ENCODE measurements around the gene RAG1. TPM values are rescaled to one million over a fixed set of nuclear protein-coding genes. Genes with fewer than 3 reads are reported as not detected.

The RAG1 gene
- polyA plus RNA-seq, 1 donor (not counting 4 experiments of a cell fraction or from before 2014, with no cell fraction given) = 1.3 TPM

GRCh38 chr11:36591433-36591832 lies 23.6 kb downstream of the RAG1 start:
- Histone ChIP-seq H3K4me2 (ENCODE audit: control insufficient read depth, extremely low read depth, insufficient read depth, low read depth, low read length) (no peak overlapping the region), H4K20me1 (ENCODE audit: control insufficient read depth, extremely low read depth, insufficient read depth, low read length) (no peaks in the 10 kb centered on the region), H3K9me1 (ENCODE audit: control insufficient read depth, extremely low read depth, insufficient read depth, low read length) (no peaks in the 10 kb centered on the region), H3K9me3 (ENCODE audit: control insufficient read depth, low read depth, low read length) (no peaks in the 10 kb centered on the region), H3K79me2 (ENCODE audit: control insufficient read depth, insufficient read depth, low read length) (no peaks in the 10 kb centered on the region), H3K9ac (ENCODE audit: control insufficient read depth, extremely low read depth, insufficient read depth, low read length) (no peak overlapping the region), H3K36me3 (ENCODE audit: control insufficient read depth in 2 of 2, extremely low read depth in 1 of 2, insufficient read depth in 2 of 2, low read length in 2 of 2) (no peaks in the 10 kb centered on the region), H3K27me3 (ENCODE audit: control insufficient read depth, extremely low read depth, insufficient read depth, low read length) (no peaks in the 10 kb centered on the region), H3K27ac (ENCODE audit: control insufficient read depth, insufficient read depth, low read length) (no peak overlapping the region), H2AFZ (ENCODE audit: control insufficient read depth, low read length) (no peak overlapping the region), H3K4me3 (ENCODE audit: control insufficient read depth in 2 of 3, extremely low read depth in 1 of 3, insufficient read depth in 2 of 3, low read depth in 1 of 3, low read length in 3 of 3) (no peak overlapping the region), H3K4me1 (ENCODE audit: control insufficient read depth, extremely low read depth, insufficient read depth, low read length) (peaks cover 3% of the 10 kb centered on the region)
- no peak for FAIRE-seq
- dilution Hi-C loops (cut with MboI; ENCODE audit: extremely low pct_ligation_motif_present, low sequenced_read_pairs) = no loop called here
- TF ChIP-seq EZH2 (IDR thresholded peaks at IDR 0.05; ENCODE audit: low read length) = no peak
- TF ChIP-seq, protein P1, sequence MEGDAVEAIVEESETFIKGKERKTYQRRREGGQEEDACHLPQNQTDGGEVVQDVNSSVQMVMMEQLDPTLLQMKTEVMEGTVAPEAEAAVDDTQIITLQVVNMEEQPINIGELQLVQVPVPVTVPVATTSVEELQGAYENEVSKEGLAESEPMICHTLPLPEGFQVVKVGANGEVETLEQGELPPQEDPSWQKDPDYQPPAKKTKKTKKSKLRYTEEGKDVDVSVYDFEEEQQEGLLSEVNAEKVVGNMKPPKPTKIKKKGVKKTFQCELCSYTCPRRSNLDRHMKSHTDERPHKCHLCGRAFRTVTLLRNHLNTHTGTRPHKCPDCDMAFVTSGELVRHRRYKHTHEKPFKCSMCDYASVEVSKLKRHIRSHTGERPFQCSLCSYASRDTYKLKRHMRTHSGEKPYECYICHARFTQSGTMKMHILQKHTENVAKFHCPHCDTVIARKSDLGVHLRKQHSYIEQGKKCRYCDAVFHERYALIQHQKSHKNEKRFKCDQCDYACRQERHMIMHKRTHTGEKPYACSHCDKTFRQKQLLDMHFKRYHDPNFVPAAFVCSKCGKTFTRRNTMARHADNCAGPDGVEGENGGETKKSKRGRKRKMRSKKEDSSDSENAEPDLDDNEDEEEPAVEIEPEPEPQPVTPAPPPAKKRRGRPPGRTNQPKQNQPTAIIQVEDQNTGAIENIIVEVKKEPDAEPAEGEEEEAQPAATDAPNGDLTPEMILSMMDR (optimal IDR thresholded peaks at IDR 0.05 in 1 of 3, IDR thresholded peaks at IDR 0.05 in 1 of 3, conservative IDR thresholded peaks at IDR 0.05 in 1 of 3; ENCODE audit: extremely low read depth in 1 of 3, insufficient read depth in 2 of 3, low read length in 3 of 3) = no peak
- DNase-seq (ENCODE audit: low read depth, low spot score) = no peak

GRCh38 chr11:36594316-36594989 lies 26.6 kb downstream of the RAG1 start, which contains the start of gene IFTAP:
Gene IFTAP, plus strand, starts transcription at chr11:36594502. Its CDS starts 15,602 bp downstream, at chr11:36610104.
- Histone ChIP-seq H3K4me3 (ENCODE audit: control insufficient read depth in 2 of 3, extremely low read depth in 1 of 3, insufficient read depth in 2 of 3, low read depth in 1 of 3, low read length in 3 of 3) (peak within 1 kb of the TSS; percentile 54 to 82 (median 76)), H3K4me2 (ENCODE audit: control insufficient read depth, extremely low read depth, insufficient read depth, low read depth, low read length) (peak within 1 kb of the TSS; percentile 78), H3K9me3 (ENCODE audit: control insufficient read depth, low read depth, low read length) (no peaks in the 10 kb centered on the region), H3K27me3 (ENCODE audit: control insufficient read depth, extremely low read depth, insufficient read depth, low read length) (no peaks in the 10 kb centered on the region), H3K9me1 (ENCODE audit: control insufficient read depth, extremely low read depth, insufficient read depth, low read length) (no peaks in the 10 kb centered on the region), H3K27ac (ENCODE audit: control insufficient read depth, insufficient read depth, low read length) (peak within 1 kb of the TSS; percentile 27), H2AFZ (ENCODE audit: control insufficient read depth, low read length) (peak within 1 kb of the TSS; percentile 95), H3K4me1 (ENCODE audit: control insufficient read depth, extremely low read depth, insufficient read depth, low read length) (peaks cover 3% of the 10 kb centered on the region), H4K20me1 (ENCODE audit: control insufficient read depth, extremely low read depth, insufficient read depth, low read length) (no peaks in the 10 kb centered on the region), H3K79me2 (ENCODE audit: control insufficient read depth, insufficient read depth, low read length) (no peaks in the 10 kb centered on the region), H3K36me3 (ENCODE audit: control insufficient read depth in 2 of 2, extremely low read depth in 1 of 2, insufficient read depth in 2 of 2, low read length in 2 of 2) (no peaks in the 10 kb centered on the region), H3K9ac (ENCODE audit: control insufficient read depth, extremely low read depth, insufficient read depth, low read length) (peak within 1 kb of the TSS; percentile 58)
- TF ChIP-seq EZH2 (IDR thresholded peaks at IDR 0.05; ENCODE audit: low read length) = no peak
- TF ChIP-seq, protein P1 (optimal IDR thresholded peaks at IDR 0.05 in 1 of 3, IDR thresholded peaks at IDR 0.05 in 1 of 3, conservative IDR thresholded peaks at IDR 0.05 in 1 of 3; ENCODE audit: extremely low read depth in 1 of 3, insufficient read depth in 2 of 3, low read length in 3 of 3) = no peak
- DNase-seq (ENCODE audit: low read depth, low spot score) (no peak), FAIRE-seq (peak; percentile 93)
- dilution Hi-C loops (cut with MboI; ENCODE audit: extremely low pct_ligation_motif_present, low sequenced_read_pairs) = no loop called here
